Stimulated activated CD4-positive, alpha-beta T cell treated with anti-CD3 and anti-CD28 coated beads, TNF-alpha, amount 100 ng/mL, for 48 hours (primary cell): ENCODE data around the gene GRM5.
A peak's percentile ranks its signal among the peaks of the same experiment; 100 is the strongest.
"Not testable (repeated sequence)": the region's sequence is repeated elsewhere in the genome, so short reads cannot be mapped to it uniquely, and the experiment has no call there.

ENCODE experiments used
- DNase-seq, 3 donors: peaks; one replicate each; pipeline ENCODE4 v3.0.0-alpha.2; 2020; ENCODE audit warnings: low read depth in 3 of 3

The GRM5 gene

GRCh38 chr11:88975441-88975840 lies 90.3 kb downstream of the GRM5 start:
- not testable (repeated sequence) for DNase-seq

DNA sequence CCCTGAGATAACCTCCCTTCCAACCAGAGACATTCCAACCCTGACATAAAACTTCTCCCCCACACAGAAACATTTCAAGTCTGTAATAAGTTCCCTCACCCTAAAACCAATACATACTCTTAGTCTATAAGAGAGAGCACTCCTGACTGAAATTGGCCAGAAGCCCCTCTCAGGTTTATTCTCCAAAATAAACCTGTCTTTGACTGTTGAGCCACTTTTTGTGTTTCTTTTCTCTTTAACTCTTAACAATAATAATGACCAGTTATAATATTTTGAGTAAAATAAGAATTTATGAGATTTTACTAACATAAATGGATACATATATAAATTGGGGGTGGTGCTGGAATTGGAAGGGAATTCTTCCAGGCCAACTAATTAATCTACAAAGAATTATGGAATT lies 93.6 kb downstream of the GRM5 start:
- no peak for DNase-seq

DNA sequence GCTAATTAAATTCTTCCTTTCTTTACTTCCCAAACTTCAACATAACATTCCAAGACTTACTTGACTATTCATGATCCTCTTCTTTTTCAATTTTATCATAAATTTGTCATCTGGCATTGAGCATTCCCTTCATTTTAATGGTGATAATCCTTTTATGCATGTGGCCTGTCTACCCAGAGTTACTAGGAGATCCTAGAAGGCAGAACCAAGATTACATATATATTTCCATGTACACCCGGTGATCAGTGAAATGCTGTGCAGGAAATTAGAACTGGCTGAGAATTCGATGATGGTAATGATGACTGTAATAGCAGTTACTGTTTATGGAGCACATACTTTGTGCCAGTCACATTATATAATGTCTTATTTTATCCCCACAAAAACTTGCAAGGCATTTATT lies 104.2 kb downstream of the GRM5 start:
- not testable (repeated sequence) for DNase-seq

- not testable (repeated sequence) for DNase-seq
These were observed 105.9 kb downstream of the GRM5 start for GRCh38 chr11:88959857-88960256.

DNA sequence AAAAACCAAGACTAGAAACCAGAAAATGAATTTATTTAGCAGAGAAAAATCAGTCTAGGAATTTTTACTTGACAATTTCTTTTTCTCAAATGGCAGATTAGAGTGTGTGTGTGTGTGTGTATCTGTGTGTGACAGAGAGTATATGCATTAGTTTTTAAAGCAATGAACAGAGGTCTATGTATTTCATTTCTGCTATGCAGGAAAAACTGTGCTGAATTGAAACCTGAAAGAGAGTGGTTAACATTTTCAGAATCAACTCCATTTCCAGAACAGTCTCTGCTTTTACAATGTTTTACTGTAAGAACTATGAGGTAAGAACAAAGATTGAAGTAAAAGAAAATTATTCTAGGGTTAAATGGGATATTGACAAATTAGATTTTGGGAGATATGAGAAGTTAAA lies 114.8 kb downstream of the GRM5 start:
- no peak for DNase-seq

GRCh38 chr11:88948908-88949307 lies 116.9 kb downstream of the GRM5 start:
- not testable (repeated sequence) for DNase-seq

- DNase-seq = not testable (repeated sequence)
These were observed 117.8 kb downstream of the GRM5 start for GRCh38 chr11:88947843-88948572.

DNA sequence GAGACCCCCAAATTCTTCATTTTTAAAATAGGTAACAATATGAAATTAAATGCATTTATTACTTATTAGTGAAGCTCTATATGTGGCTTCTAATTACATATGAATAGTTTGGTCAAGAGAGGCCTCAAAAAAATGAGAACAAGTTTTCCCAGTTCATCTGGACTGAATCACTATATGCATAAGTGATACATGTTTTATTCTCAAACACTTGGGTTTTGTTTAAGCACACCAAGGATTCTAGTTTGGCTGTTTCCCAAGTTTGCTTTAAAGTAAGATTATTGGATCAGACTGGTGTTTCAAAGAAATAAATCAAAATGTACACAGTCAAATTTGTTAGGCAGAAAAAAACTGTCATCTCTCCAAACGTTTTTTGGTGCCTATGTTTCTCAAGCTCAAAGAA lies 136.1 kb downstream of the GRM5 start:
- not testable (repeated sequence) for DNase-seq

- not testable (repeated sequence) for DNase-seq
These were observed 148.7 kb downstream of the GRM5 start for GRCh38 chr11:88917065-88917464.

GRCh38 chr11:88909500-88909899 lies 156.3 kb downstream of the GRM5 start:
- no peak for DNase-seq

GRCh38 chr11:88901436-88901835 lies 164.3 kb downstream of the GRM5 start:
- DNase-seq = not testable (repeated sequence)

GRCh38 chr11:88888855-88889254 lies 176.9 kb downstream of the GRM5 start:
- DNase-seq = not testable (repeated sequence)

GRCh38 chr11:88886796-88887195 lies 179.0 kb downstream of the GRM5 start:
- peak in 2 of 3 donors; percentile 4 to 8 for DNase-seq

- not testable (repeated sequence) for DNase-seq
These were observed 183.0 kb downstream of the GRM5 start for GRCh38 chr11:88882800-88883199.

GRCh38 chr11:88861618-88862017 lies 204.2 kb downstream of the GRM5 start:
- no peak for DNase-seq

- not testable (repeated sequence) for DNase-seq
These were observed 205.4 kb downstream of the GRM5 start for GRCh38 chr11:88860431-88860830.

DNA sequence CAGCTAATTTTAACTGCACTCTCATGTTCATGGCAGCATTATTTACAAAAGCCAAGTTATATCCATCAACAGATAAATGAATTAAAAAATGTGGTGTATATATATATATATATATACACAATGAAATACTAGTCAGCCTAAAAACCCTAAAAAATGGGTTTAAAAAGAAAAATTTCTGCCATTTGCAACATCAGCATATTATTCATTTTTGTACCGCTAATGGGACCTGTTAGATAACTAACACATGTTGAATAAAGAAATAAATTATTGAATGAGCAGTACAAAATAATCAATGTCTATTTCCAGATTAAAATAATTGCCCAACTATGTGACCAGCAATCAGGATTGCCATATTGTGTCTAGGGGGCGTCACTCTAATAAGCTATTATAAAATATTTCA lies 211.8 kb downstream of the GRM5 start:
- DNase-seq = not testable (repeated sequence)

- not testable (repeated sequence) for DNase-seq
These were observed 214.2 kb downstream of the GRM5 start for GRCh38 chr11:88851547-88851946.

- DNase-seq = not testable (repeated sequence)
These were observed 216.0 kb downstream of the GRM5 start for GRCh38 chr11:88849773-88850172.

DNA sequence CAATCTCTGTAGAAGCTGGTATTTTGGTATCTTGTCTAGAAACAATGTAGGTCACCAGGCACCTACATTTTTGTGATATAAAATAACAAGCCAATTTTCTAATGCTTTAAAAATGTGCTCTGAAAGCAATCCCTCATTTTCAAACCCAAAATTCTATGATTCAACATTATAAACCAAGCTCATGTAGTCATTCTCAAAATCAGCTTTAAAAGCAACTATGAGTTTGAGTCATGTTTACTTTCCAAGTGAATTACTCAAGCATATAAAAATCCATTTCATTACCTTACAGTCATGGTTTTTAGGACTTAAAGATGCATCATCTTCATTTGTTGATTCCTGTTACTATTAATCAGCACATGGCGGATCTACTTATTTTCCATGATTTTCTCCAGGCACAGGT lies 216.4 kb downstream of the GRM5 start:
- DNase-seq = no peak

DNA sequence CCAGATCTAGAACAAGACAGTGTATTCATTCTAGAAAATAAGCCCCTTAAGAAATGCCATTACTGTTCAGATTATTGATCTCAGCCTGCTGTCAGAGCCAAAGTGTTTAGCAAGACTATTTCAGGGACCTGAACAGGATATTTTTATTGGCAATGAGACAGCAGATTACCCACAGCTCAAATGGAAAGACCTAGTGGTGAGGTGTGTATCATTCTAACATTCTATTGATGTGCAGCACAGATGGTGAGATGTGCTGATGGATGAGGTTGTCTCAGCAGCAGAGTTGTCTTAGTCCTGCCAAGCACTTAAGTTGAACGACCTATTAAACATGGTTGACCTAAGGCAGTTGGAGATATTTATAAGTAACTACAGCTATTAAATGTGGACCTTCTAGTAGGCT lies 219.5 kb downstream of the GRM5 start:
- DNase-seq = not testable (repeated sequence)

DNA sequence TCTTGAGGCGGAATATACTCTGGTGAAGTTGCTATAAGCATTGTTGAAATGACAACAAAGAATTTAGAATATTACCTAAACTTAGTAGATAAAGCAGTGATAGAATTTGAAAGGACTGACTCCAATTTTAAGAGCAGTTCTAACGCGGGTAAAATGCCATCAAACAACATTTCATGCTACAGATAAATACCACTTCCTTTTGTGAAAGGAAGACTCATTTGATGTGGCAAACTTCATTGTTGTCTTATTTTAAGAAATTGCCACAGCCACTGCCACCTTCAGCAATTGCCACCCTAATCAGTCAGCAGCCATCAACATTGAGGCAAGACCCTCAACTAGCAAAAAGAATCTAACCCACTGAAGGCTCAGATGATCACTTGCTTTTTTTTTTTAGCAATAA lies 220.8 kb downstream of the GRM5 start:
- not testable (repeated sequence) for DNase-seq

- not testable (repeated sequence) for DNase-seq
These were observed 221.9 kb downstream of the GRM5 start for GRCh38 chr11:88843766-88844426.
